Measurements from ENCODE around the gene NEU2. TPM values are rescaled to one million over a fixed set of nuclear protein-coding genes. Genes with fewer than 3 reads are reported as not detected.

NEU2 gene
- total and polyA plus RNA-seq, 10 of the 15 experiments (the other 5 are each of a cell fraction or from before 2014, with no cell fraction given), result not detected

- ChIA-PET POLR2A (no interaction called here), SMC1A (ENCODE audit: uncharacterized antibody, unreplicated experiment) (interaction anchor here (0.5 kb wide), 1 partner anchor 74 kb away, joined by 3 read pairs; no protein-coding TSS in a partner anchor), RAD21 (ENCODE audit: unreplicated experiment) (no interaction called here), CTCF (interaction anchor here (1.0 kb wide), 1 partner anchor 9 kb away, joined by 3 read pairs; no protein-coding TSS in a partner anchor)
- WGBS (ENCODE audit: insufficient coverage, insufficient replicate concordance, low lambda C conversion rate, missing lambda C conversion rate), result 61% methylated on average over 2 of the region's 2 CpGs
- DNase-seq (ENCODE audit: low read depth, low spot score) (no peak), ATAC-seq (no peak), FAIRE-seq (no peak)
- H2AFZ ChIP-seq (ENCODE audit: control insufficient read depth, low read depth, low read length), result no peak overlapping the region
- H3K9me3 ChIP-seq (replicated peaks; ENCODE audit: control insufficient read depth, insufficient read depth, low read length), result no peaks in the 10 kb centered on the region
- H3K36me3 ChIP-seq (ENCODE audit: control insufficient read depth in 2 of 2, insufficient read depth in 2 of 2, low read length in 1 of 2), result no peaks in the 10 kb centered on the region
- H3K4me3 ChIP-seq, result no peak overlapping the region
- no peak overlapping the region for H3K27ac ChIP-seq (ENCODE audit: control insufficient read depth, insufficient read depth)
- H3K9ac ChIP-seq (ENCODE audit: control insufficient read depth, insufficient read depth, low read length), result no peak overlapping the region
- H3K4me2 ChIP-seq (ENCODE audit: control insufficient read depth, insufficient read depth), result no peak overlapping the region
- H3K79me2 ChIP-seq (ENCODE audit: control insufficient read depth, insufficient read depth, low read length), result no peaks in the 10 kb centered on the region
- TF ChIP-seq HDAC6 (IDR thresholded peaks at IDR 0.05; ENCODE audit: unreplicated experiment) (no peak), NR2C1 (IDR thresholded peaks at IDR 0.05) (no peak), TARDBP (IDR thresholded peaks at IDR 0.05; ENCODE audit: borderline replicate concordance) (no peak), NRF1 (conservative IDR thresholded peaks at IDR 0.05; ENCODE audit: low read depth, low read length) (no peak), TCF7 (IDR thresholded peaks at IDR 0.05; ENCODE audit: borderline replicate concordance) (no peak), MTA3 (IDR thresholded peaks at IDR 0.05; ENCODE audit: borderline replicate concordance, low read length) (no peak), BHLHE40 (IDR thresholded peaks at IDR 0.05; ENCODE audit: borderline replicate concordance in 1 of 2, low read depth in 2 of 2, low read length in 1 of 2) (no peak), EP300 (IDR thresholded peaks at IDR 0.05; ENCODE audit: borderline replicate concordance in 1 of 2, control insufficient read depth in 1 of 2, low read depth in 2 of 2, low read length in 2 of 2) (no peak), BCL11A (IDR thresholded peaks at IDR 0.05; ENCODE audit: low read depth, low read length) (no peak), SREBF1 (IDR thresholded peaks at IDR 0.05; ENCODE audit: low read length) (no peak), BCL3 (IDR thresholded peaks at IDR 0.05; ENCODE audit: borderline replicate concordance, insufficient read depth, low read depth, low read length, poor library complexity, severe bottlenecking) (no peak), BCLAF1 (IDR thresholded peaks at IDR 0.05) (no peak)
- BruUV-seq (replicated peaks), result no TSS peak
- H3K4me1 ChIP-seq (ENCODE audit: control insufficient read depth, insufficient read depth, low read length), result no peaks in the 10 kb centered on the region
- intact Hi-C loops (cut with micrococcal nuclease; ENCODE audit: unreplicated experiment), result no loop called here
- no peaks in the 10 kb centered on the region for H4K20me1 ChIP-seq (ENCODE audit: control insufficient read depth, insufficient read depth)
- in situ Hi-C loops (cut with MboI), result no loop called here
- H3K27me3 ChIP-seq (replicated peaks in 1 of 2; ENCODE audit: control insufficient read depth in 2 of 2, insufficient read depth in 2 of 2, low read length in 1 of 2), result peaks cover 0 to 1% of the 10 kb centered on the region in 2 experiments; a peak in 1 of 4 replicates
Measured at GRCh38 chr2:233020454-233020853, 12.0 kb upstream of the NEU2 start.
